PC-9 (cell line): ENCODE data around the gene MYO5B. TPM values are rescaled to one million over a fixed set of nuclear protein-coding genes. Genes with fewer than 3 reads are reported as not detected.

Experiments
- BruUV-seq: library from RNA; stranded (reverse); fragments of 400-500 nt; replicated peaks from 2 replicates; lab custom pipeline; 2021; lab: Mats Ljungman, UMichigan
- CTCF ChIA-PET: fragments of 300-600 bp; sonication (Branson Sonifier 250); formaldehyde crosslinking; loops from one replicate; lab custom pipeline; 2022; ENCODE audit warnings: antibody characterized with exemption; lab: Charles Lee
- POLR2A ChIA-PET: fragments of 300-600 bp; sonication (Branson Sonifier 250); formaldehyde crosslinking; loops from one replicate; lab custom pipeline; 2022; ENCODE audit warnings: antibody characterized with exemption; ENCODE audit not compliant: unreplicated experiment; lab: Charles Lee
- DNase-seq, 2 experiments: peaks; one replicate each; pipeline versions ENCODE4 v3.0.0 to v3.0.0-alpha.2; 2015 to 2022; ENCODE audit warnings: mixed read lengths in 1 of 2
- H2AFZ ChIP-seq: fragments of 200-600 bp; sonication (generic); 2 replicates; pipeline ENCODE4 v1.8.1; 2017; ENCODE audit warnings: antibody characterized with exemption
- H3F3A ChIP-seq: fragments of 200-600 bp; sonication (generic); 2 replicates; pipeline ENCODE4 v1.8.1; 2017; ENCODE audit warnings: antibody characterized with exemption, mild to moderate bottlenecking, low read depth; ENCODE audit not compliant: insufficient read depth
- H3K27ac ChIP-seq: fragments of 200-600 bp; sonication (generic); 2 replicates; pipeline ENCODE4 v1.6.1; 2016; ENCODE audit warnings: mixed run types
- H3K27me3 ChIP-seq: fragments of 200-600 bp; sonication (generic); 2 replicates; pipeline ENCODE4 v1.6.1; 2016; ENCODE audit warnings: low read depth, mixed run types; ENCODE audit not compliant: insufficient read depth
- H3K36me3 ChIP-seq: fragments of 200-600 bp; sonication (generic); 2 replicates; pipeline ENCODE4 v1.6.1; 2016; ENCODE audit warnings: low read depth, mixed run types
- H3K4me1 ChIP-seq: fragments of 200-600 bp; sonication (generic); replicated peaks from 2 replicates; pipeline ENCODE4 v1.6.1; 2016; ENCODE audit warnings: mixed run types; ENCODE audit not compliant: insufficient read depth
- H3K4me2 ChIP-seq: fragments of 200-600 bp; sonication (generic); 2 replicates; pipeline ENCODE4 v1.6.1; 2017; ENCODE audit warnings: mixed run types
- H3K4me3 ChIP-seq: fragments of 200-600 bp; sonication (generic); 2 replicates; pipeline ENCODE4 v1.6.1; 2016; ENCODE audit warnings: mixed run types
- H3K79me2 ChIP-seq: fragments of 200-600 bp; sonication (generic); 2 replicates; pipeline ENCODE4 v1.6.1; 2017; ENCODE audit warnings: low read depth, mixed run types
- H3K9me2 ChIP-seq: fragments of 200-600 bp; sonication (generic); 2 replicates; pipeline ENCODE4 v1.8.1; 2017; ENCODE audit warnings: mild to moderate bottlenecking; ENCODE audit not compliant: insufficient read depth
- H3K9me3 ChIP-seq: fragments of 200-600 bp; sonication (generic); 2 replicates; pipeline ENCODE4 v1.8.1; 2016; ENCODE audit warnings: low read depth; ENCODE audit not compliant: insufficient read depth
- H4K20me1 ChIP-seq: fragments of 200-600 bp; sonication (generic); 2 replicates; pipeline ENCODE4 v1.8.1; 2017; ENCODE audit not compliant: insufficient read depth
- CTCF ChIP-seq: fragments of 200-600 bp; sonication (generic); conservative IDR thresholded peaks from 2 replicates; pipeline ENCODE4 v1.6.1; 2017; ENCODE audit warnings: mixed run types, antibody characterized with exemption, mild to moderate bottlenecking, moderate library complexity
- EZH2 ChIP-seq: fragments of 200-600 bp; sonication (generic); IDR thresholded peaks from 2 replicates; pipeline ENCODE4 v1.8.0; 2017; ENCODE audit warnings: antibody characterized with exemption, low read depth
- intact Hi-C: fragments of 100-400 bp; cut with micrococcal nuclease; formaldehyde crosslinking; loops from one replicate; pipeline ENCODE4 v1.10.0; 2022; ENCODE audit not compliant: unreplicated experiment
- total RNA-seq: library from RNA; stranded (reverse); gene quantifications from 2 replicates; pipeline ENCODE4 v1.2.3, GENCODE V29; 2021

Gene MYO5B
- total RNA-seq, 1 experiment from 2014 or later, result 25.4 TPM

- Histone ChIP-seq H3K9me3 (no peaks in the 10 kb centered on the region), H3K4me2 (no peak overlapping the region), H4K20me1 (no peaks in the 10 kb centered on the region; the same call in 1 of the 2 replicates), H3F3A (no peaks in the 10 kb centered on the region), H3K79me2 (no peaks in the 10 kb centered on the region), H2AFZ (no peak overlapping the region), H3K36me3 (no peaks in the 10 kb centered on the region), H3K27me3 (no peaks in the 10 kb centered on the region), H3K4me3 (no peak overlapping the region), H3K4me1 (no peaks in the 10 kb centered on the region), H3K9me2 (no peaks in the 10 kb centered on the region), H3K27ac (no peak overlapping the region)
- BruUV-seq, result no TSS peak
- ChIA-PET POLR2A (no interaction called here), CTCF (no interaction called here)
- DNase-seq, result no peak
- no peak for TF ChIP-seq CTCF
- TF ChIP-seq EZH2, result no peak
- intact Hi-C loops, result no loop called here
Observed at GRCh38 chr18:50069422-50069821, 125.5 kb downstream of the MYO5B start.

GRCh38 chr18:50065527-50065926 is 129.4 kb downstream of the MYO5B start:
- Histone ChIP-seq H3K9me2 (no peaks in the 10 kb centered on the region), H3K4me3 (no peak overlapping the region), H3K36me3 (no peaks in the 10 kb centered on the region), H4K20me1 (no peaks in the 10 kb centered on the region; the same call in 1 of the 2 replicates), H2AFZ (no peak overlapping the region), H3K27ac (no peak overlapping the region), H3F3A (no peaks in the 10 kb centered on the region), H3K79me2 (no peaks in the 10 kb centered on the region), H3K27me3 (no peaks in the 10 kb centered on the region), H3K4me1 (no peaks in the 10 kb centered on the region), H3K4me2 (no peak overlapping the region), H3K9me3 (no peaks in the 10 kb centered on the region)
- no peak for DNase-seq
- TF ChIP-seq EZH2 (no peak), CTCF (no peak)
- CTCF ChIA-PET, result no interaction called here
- intact Hi-C loops, result no loop called here
- POLR2A ChIA-PET, result no interaction called here
- no TSS peak for BruUV-seq

- H4K20me1 ChIP-seq, result no peaks in the 10 kb centered on the region; the same call in 1 of the 2 replicates
- ChIA-PET CTCF (no interaction called here), POLR2A (interaction anchor here (0.6 kb wide), 1 partner anchor 16 kb away, joined by 4 read pairs; no protein-coding TSS in a partner anchor)
- TF ChIP-seq CTCF, result no peak
- no peak for TF ChIP-seq EZH2
- no peak overlapping the region for H3K4me2 ChIP-seq
- H3K4me1 ChIP-seq, result no peaks in the 10 kb centered on the region
- no peak overlapping the region for H2AFZ ChIP-seq
- no peaks in the 10 kb centered on the region for H3K9me2 ChIP-seq
- no peaks in the 10 kb centered on the region for H3F3A ChIP-seq
- H3K79me2 ChIP-seq, result no peaks in the 10 kb centered on the region
- no TSS peak for BruUV-seq
- no peaks in the 10 kb centered on the region for H3K9me3 ChIP-seq
- intact Hi-C loops, result no loop called here
- no peak overlapping the region for H3K4me3 ChIP-seq
- H3K36me3 ChIP-seq, result no peaks in the 10 kb centered on the region
- no peak overlapping the region for H3K27ac ChIP-seq
- DNase-seq, result no peak
- H3K27me3 ChIP-seq, result no peaks in the 10 kb centered on the region
Observed at GRCh38 chr18:50065039-50065438, 129.9 kb downstream of the MYO5B start.
